Right ventricle myocardium inferior (tissue), 1 donor: ENCODE data around the gene TBC1D16. TPM values are rescaled to one million over a fixed set of nuclear protein-coding genes. Genes with fewer than 3 reads are reported as not detected.

Experiments
- ATAC-seq: fragments of 200-7000 bp; cut with Tn5 transposase; one replicate; pipeline ENCODE4 v1.9.1; 2020; ENCODE audit warnings: mild to moderate bottlenecking, moderate library complexity
- DNase-seq: peaks from one replicate; pipeline ENCODE4 v3.0.0; 2021; ENCODE audit errors: missing footprints
- intact Hi-C: fragments of 100-400 bp; cut with DNase I; formaldehyde crosslinking; loops from one replicate; pipeline ENCODE4 v1.11.0; 2022
- total RNA-seq: library from RNA; stranded (reverse); fragmentation: NEBNext Ultra II Directional; extraction: Animal tissue kit (Norgen Biotek cat#: 25700); gene quantifications from one replicate; pipeline ENCODE4 v1.2.1, GENCODE V29; 2021
- donor health status: DM: no; HTN: yes; CAD: no; lungs with severe emphysema.

TBC1D16 gene
- total RNA-seq, 1 donor from 2014 or later = 16.3 TPM

GRCh38 chr17:79917902-79918484, 117.7 kb downstream of the TBC1D16 start:
- ATAC-seq = no peak
- no peak for DNase-seq
- intact Hi-C loops = loop anchor here (5.0 to 10.0 kb wide), 2 partner anchors 76 to 123 kb away; partner anchors contain the start of gene CBX8

GRCh38 chr17:79916991-79917901, 118.4 kb downstream of the TBC1D16 start:
- no peak for DNase-seq
- no peak for ATAC-seq
- intact Hi-C loops = loop anchor here (5.0 to 10.0 kb wide), 2 partner anchors 75 to 122 kb away; partner anchors contain the start of gene CBX8

GRCh38 chr17:79916506-79916905, 119.2 kb downstream of the TBC1D16 start:
- DNase-seq (no peak), ATAC-seq (no peak)
- intact Hi-C loops = loop anchor here (5.0 to 10.0 kb wide), 2 partner anchors 74 to 122 kb away; partner anchors contain the start of gene CBX8

GRCh38 chr17:79915850-79916430, 119.7 kb downstream of the TBC1D16 start:
- DNase-seq = no peak
- no peak for ATAC-seq
- intact Hi-C loops = loop anchor here (5.0 to 10.0 kb wide), 2 partner anchors 74 to 121 kb away; partner anchors contain the start of gene CBX8

- ATAC-seq (no peak), DNase-seq (no peak)
- intact Hi-C loops = loop anchor here (5.0 to 10.0 kb wide), 2 partner anchors 73 to 120 kb away; partner anchors contain the start of gene CBX8
Measured at GRCh38 chr17:79914813-79915740, 120.6 kb downstream of the TBC1D16 start.

GRCh38 chr17:79913896-79914812, 121.5 kb downstream of the TBC1D16 start:
- intact Hi-C loops = loop anchor here (10.0 kb wide), 1 partner anchor 119 kb away; the partner anchor contains the start of gene CBX8
- no peak for ATAC-seq
- no peak for DNase-seq

GRCh38 chr17:79913451-79913850, 122.2 kb downstream of the TBC1D16 start:
- no peak for ATAC-seq
- DNase-seq = no peak
- intact Hi-C loops = loop anchor here (10.0 kb wide), 1 partner anchor 119 kb away; the partner anchor contains the start of gene CBX8

- intact Hi-C loops = loop anchor here (10.0 kb wide), 1 partner anchor 118 kb away; the partner anchor contains the start of gene CBX8
- ATAC-seq (no peak), DNase-seq (no peak)
Measured at GRCh38 chr17:79912552-79913330, 122.9 kb downstream of the TBC1D16 start.

GRCh38 chr17:79911430-79912399, 124.0 kb downstream of the TBC1D16 start:
- ATAC-seq (no peak), DNase-seq (no peak)
- intact Hi-C loops = loop anchor here (10.0 kb wide), 1 partner anchor 117 kb away; the partner anchor contains the start of gene CBX8

- intact Hi-C loops = loop anchor here (10.0 kb wide), 1 partner anchor 116 kb away; the partner anchor contains the start of gene CBX8
- no peak for DNase-seq
Measured at GRCh38 chr17:79910985-79911361, 124.7 kb downstream of the TBC1D16 start.

GRCh38 chr17:79909121-79909520, 126.6 kb downstream of the TBC1D16 start:
- no peak for DNase-seq
- intact Hi-C loops = no loop called here
- ATAC-seq = no peak

More at GRCh38 chr17:79910985-79911361, 124.7 kb downstream of the TBC1D16 start:
- ATAC-seq = no peak

- DNase-seq (no peak), ATAC-seq (no peak)
- intact Hi-C loops = no loop called here
Measured at GRCh38 chr17:79907850-79908249, 127.8 kb downstream of the TBC1D16 start.

- DNase-seq (no peak), ATAC-seq (no peak)
- intact Hi-C loops = no loop called here
Measured at GRCh38 chr17:79907217-79907715, 128.4 kb downstream of the TBC1D16 start.

GRCh38 chr17:79905832-79906231, 129.8 kb downstream of the TBC1D16 start:
- DNase-seq = no peak
- intact Hi-C loops = no loop called here
- ATAC-seq = no peak

GRCh38 chr17:79904865-79905264, 130.8 kb downstream of the TBC1D16 start:
- intact Hi-C loops = no loop called here
- ATAC-seq = no peak

More at GRCh38 chr17:79904865-79905264, 130.8 kb downstream of the TBC1D16 start:
- no peak for DNase-seq
